Hepatocyte (in vitro differentiated cells): Measurements from ENCODE around the gene CDH4. TPM values are rescaled to one million over a fixed set of nuclear protein-coding genes. Genes with fewer than 3 reads are reported as not detected.

ENCODE experiments used
- DNase-seq: peaks from one replicate; pipeline ENCODE4 v3.0.0-alpha.2; 2016; ENCODE audit warnings: low spot score
- H2AFZ ChIP-seq: fragments of 200-600 bp; sonication (generic); 2 replicates; pipeline ENCODE4 v1.6.0; 2016; ENCODE audit warnings: antibody characterized with exemption, mild to moderate bottlenecking
- H3K27ac ChIP-seq: fragments of 200-600 bp; sonication (generic); 2 replicates; pipeline ENCODE4 v1.5.1; 2016; ENCODE audit warnings: mild to moderate bottlenecking
- H3K27me3 ChIP-seq: fragments of 200-600 bp; sonication (generic); 2 replicates; pipeline ENCODE4 v1.6.1; 2016
- H3K36me3 ChIP-seq: fragments of 200-600 bp; sonication (generic); replicated peaks from 2 replicates; pipeline ENCODE4 v1.5.1; 2016; ENCODE audit warnings: low read depth; ENCODE audit not compliant: insufficient read depth
- H3K4me1 ChIP-seq: fragments of 200-600 bp; sonication (generic); 2 replicates; pipeline ENCODE4 v1.5.1; 2016; ENCODE audit warnings: mild to moderate bottlenecking, moderate library complexity; ENCODE audit not compliant: insufficient read depth
- H3K4me2 ChIP-seq: fragments of 200-600 bp; sonication (generic); 2 replicates; pipeline ENCODE4 v1.6.0; 2016
- H3K4me3 ChIP-seq: fragments of 200-600 bp; sonication (generic); 2 replicates; pipeline ENCODE4 v1.5.1; 2016; ENCODE audit warnings: mild to moderate bottlenecking
- H3K79me2 ChIP-seq: fragments of 200-600 bp; sonication (generic); 2 replicates; pipeline ENCODE4 v1.6.0; 2017; ENCODE audit warnings: mild to moderate bottlenecking
- H3K9me2 ChIP-seq: fragments of 200-600 bp; sonication (generic); replicated peaks from 2 replicates; pipeline ENCODE4 v1.6.0; 2017; ENCODE audit warnings: mild to moderate bottlenecking; ENCODE audit not compliant: insufficient read depth
- H3K9me3 ChIP-seq: fragments of 200-600 bp; sonication (generic); 2 replicates; pipeline ENCODE4 v1.5.1; 2016; ENCODE audit warnings: low read depth, mild to moderate bottlenecking
- H4K20me1 ChIP-seq: fragments of 200-600 bp; sonication (generic); 2 replicates; pipeline ENCODE4 v1.6.0; 2016; ENCODE audit warnings: mild to moderate bottlenecking; ENCODE audit not compliant: insufficient read depth, poor library complexity, severe bottlenecking
- CTCF ChIP-seq: fragments of 200-600 bp; sonication (generic); IDR thresholded peaks from 2 replicates; pipeline ENCODE4 v1.5.1; 2016; ENCODE audit warnings: antibody characterized with exemption, mild to moderate bottlenecking; ENCODE audit not compliant: poor library complexity
- EZH2 ChIP-seq: fragments of 200-600 bp; sonication (generic); IDR thresholded peaks from 2 replicates; pipeline ENCODE4 v1.6.1; 2016; ENCODE audit warnings: antibody characterized with exemption, mild to moderate bottlenecking, borderline replicate concordance
- EZH2phosphoT487 ChIP-seq: fragments of 200-600 bp; sonication (generic); IDR thresholded peaks from one replicate; pipeline ENCODE4 v1.6.1; 2018; ENCODE audit warnings: antibody characterized with exemption, mild to moderate bottlenecking, low read depth, moderate library complexity; ENCODE audit not compliant: unreplicated experiment, severe bottlenecking
- WGBS: methylation state at CpG from one replicate; pipeline ENCODE4 v1.1.6; 2016; ENCODE audit warnings: low lambda C conversion rate; ENCODE audit errors: missing lambda C conversion rate; 5-methylcytosine and 5-hydroxymethylcytosine counted together
- polyA plus RNA-seq: library from polyadenylated mRNA; unstranded; fragments of >200 nt; fragmentation: Nextera tagmentation; extraction: Ambion mirVana; gene quantifications from 2 replicates; pipeline ENCODE4 v1.2.1, GENCODE V29; 2016
- total RNA-seq: library from RNA; depleted of rRNA; stranded (reverse); fragments of >200 nt; gene quantifications from 2 replicates; pipeline ENCODE4 v1.2.3, GENCODE V29; 2014

Gene CDH4
- total and polyA plus RNA-seq, 2 experiments from 2014 or later = 0.53 to 0.73 TPM

DNA sequence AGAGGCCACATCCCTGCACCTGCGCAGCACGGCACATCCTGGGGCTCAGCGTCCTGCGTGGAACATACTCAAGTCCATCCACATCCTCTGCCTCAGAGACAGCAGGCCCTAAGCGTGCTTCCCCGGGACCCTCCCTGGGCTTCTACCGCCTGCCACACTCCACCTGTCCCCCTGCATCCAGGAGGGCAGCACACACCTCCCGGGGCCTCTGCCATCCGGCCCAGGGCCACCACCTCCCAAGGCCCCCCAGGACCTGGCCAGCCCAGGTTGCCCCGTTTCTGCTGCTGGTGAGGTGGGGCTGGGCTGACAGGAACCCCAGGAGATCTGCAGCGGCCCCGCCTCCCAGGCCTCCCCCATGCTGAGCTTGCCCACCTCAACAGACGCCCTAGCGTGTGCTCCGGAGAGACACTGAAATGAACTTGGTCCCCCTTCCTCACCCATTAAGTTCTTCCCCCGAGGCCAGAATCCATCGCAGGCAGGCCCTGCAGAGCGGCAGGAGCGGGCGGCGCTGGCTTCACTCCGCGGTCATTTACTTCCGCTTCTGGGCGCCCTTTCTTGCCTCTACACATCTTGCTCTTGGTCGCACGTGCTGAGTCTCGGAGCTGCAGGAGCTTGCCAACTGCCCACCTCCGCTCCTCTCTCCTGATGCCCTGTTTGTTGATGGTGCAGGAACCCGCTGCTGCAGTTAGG is 578.3 kb downstream of the CDH4 start:
- Histone ChIP-seq H3K4me2 (no peak overlapping the region), H4K20me1 (no peaks in the 10 kb centered on the region), H3K27me3 (no peaks in the 10 kb centered on the region), H3K36me3 (no peaks in the 10 kb centered on the region), H3K4me3 (no peak overlapping the region), H3K9me3 (no peaks in the 10 kb centered on the region), H3K79me2 (no peaks in the 10 kb centered on the region), H2AFZ (no peak overlapping the region), H3K4me1 (no peaks in the 10 kb centered on the region), H3K27ac (no peak overlapping the region), H3K9me2 (no peaks in the 10 kb centered on the region)
- TF ChIP-seq CTCF (no peak), EZH2phosphoT487 (no peak), EZH2 (no peak)
- DNase-seq = no peak
- WGBS = 92% methylated on average over 30 of the region's 30 CpGs

DNA sequence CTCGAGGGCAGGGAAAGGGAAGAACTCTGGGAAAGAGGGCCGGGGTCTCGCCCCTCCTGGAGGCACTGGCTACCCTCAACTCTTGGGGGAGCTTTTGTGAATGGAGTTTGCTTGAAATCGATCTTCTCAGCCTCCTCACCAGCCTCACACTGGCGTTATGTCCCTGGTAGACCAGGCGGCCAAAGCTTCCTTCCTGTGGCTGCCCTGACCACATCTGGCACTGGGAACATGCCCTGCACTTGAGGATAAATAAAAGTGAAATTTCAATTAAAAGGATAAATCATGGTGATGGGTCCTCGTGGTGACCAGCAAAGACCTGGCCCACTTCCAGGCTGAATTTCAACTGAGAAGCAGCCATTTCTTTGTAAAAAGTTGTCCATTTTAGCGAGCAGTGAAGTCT is 578.9 kb downstream of the CDH4 start:
- Histone ChIP-seq H3K27me3 (no peaks in the 10 kb centered on the region), H3K9me2 (no peaks in the 10 kb centered on the region), H4K20me1 (no peaks in the 10 kb centered on the region), H2AFZ (no peak overlapping the region), H3K4me2 (no peak overlapping the region), H3K79me2 (no peaks in the 10 kb centered on the region), H3K4me1 (no peaks in the 10 kb centered on the region), H3K9me3 (no peaks in the 10 kb centered on the region), H3K27ac (no peak overlapping the region), H3K36me3 (no peaks in the 10 kb centered on the region), H3K4me3 (no peak overlapping the region)
- TF ChIP-seq EZH2 (no peak), CTCF (no peak), EZH2phosphoT487 (no peak)
- WGBS = 79% methylated on average over 8 of the region's 8 CpGs
- no peak for DNase-seq

- Histone ChIP-seq H3K27ac (no peak overlapping the region), H3K4me2 (no peak overlapping the region), H3K4me3 (no peak overlapping the region), H4K20me1 (no peaks in the 10 kb centered on the region), H3K4me1 (no peaks in the 10 kb centered on the region), H3K79me2 (no peaks in the 10 kb centered on the region), H3K27me3 (no peaks in the 10 kb centered on the region), H3K9me3 (no peaks in the 10 kb centered on the region), H3K36me3 (no peaks in the 10 kb centered on the region), H3K9me2 (no peaks in the 10 kb centered on the region), H2AFZ (no peak overlapping the region)
- WGBS = 87% methylated on average over 2 of the region's 2 CpGs
- TF ChIP-seq CTCF (no peak), EZH2 (no peak), EZH2phosphoT487 (no peak)
- no peak for DNase-seq
Measured at GRCh38 chr20:61832181-61832580, 580.1 kb downstream of the CDH4 start.
